HepG2 (cell line): ENCODE results near the gene RASSF7. TPM values are rescaled to one million over a fixed set of nuclear protein-coding genes. Genes with fewer than 3 reads are reported as not detected.

Experiments
- ATF7-NPFF ChIP-seq: sonication (generic); formaldehyde crosslinking; IDR thresholded peaks from 2 replicates; pipeline ENCODE4 v1.8.1; 2023; ENCODE audit warnings: mild to moderate bottlenecking, low read depth, missing genetic modification reagents, moderate library complexity
- GLI4 ChIP-seq: sonication (generic); formaldehyde crosslinking; IDR thresholded peaks from 2 replicates; pipeline ENCODE4 v1.5.1; 2020; ENCODE audit warnings: missing genetic modification reagents, mild to moderate bottlenecking, moderate library complexity, borderline replicate concordance
- HOXA7 ChIP-seq: sonication (generic); formaldehyde crosslinking; IDR thresholded peaks from 2 replicates; pipeline ENCODE4 v1.8.1; 2022; ENCODE audit warnings: mild to moderate bottlenecking, missing genetic modification reagents, moderate library complexity
- ISX ChIP-seq: sonication (generic); formaldehyde crosslinking; conservative IDR thresholded peaks from 2 replicates; pipeline ENCODE4 v1.5.0; 2020; ENCODE audit warnings: missing genetic modification reagents
- MZF1 ChIP-seq: sonication (generic); formaldehyde crosslinking; IDR thresholded peaks from 2 replicates; pipeline ENCODE4 v1.8.1; 2023; ENCODE audit warnings: mild to moderate bottlenecking, missing genetic modification reagents, borderline replicate concordance
- NFE2 ChIP-seq: sonication (generic); formaldehyde crosslinking; IDR thresholded peaks from 2 replicates; pipeline ENCODE4 v1.4.0; 2020; ENCODE audit warnings: missing genetic modification reagents
- NFE2L2 ChIP-seq: fragments of 150-350 bp; IDR thresholded peaks from 2 replicates; pipeline ENCODE4 v1.6.1; 2014; ENCODE audit warnings: low read length
- NFRKB ChIP-seq: fragments of 450-650 bp; IDR thresholded peaks from 2 replicates; pipeline ENCODE4 v1.6.1; 2017
- PATZ1 ChIP-seq: sonication (generic); formaldehyde crosslinking; IDR thresholded peaks from 2 replicates; pipeline ENCODE4 v1.4.0; 2020; ENCODE audit warnings: missing genetic modification reagents
- PRDM15 ChIP-seq: sonication (generic); formaldehyde crosslinking; IDR thresholded peaks from 2 replicates; pipeline ENCODE4 v1.4.0; 2020; ENCODE audit warnings: missing genetic modification reagents
- THAP9 ChIP-seq: sonication (generic); formaldehyde crosslinking; IDR thresholded peaks from 2 replicates; pipeline ENCODE4; 2020; ENCODE audit warnings: missing genetic modification reagents, mild to moderate bottlenecking, borderline replicate concordance
- ZBTB1 ChIP-seq: sonication (generic); formaldehyde crosslinking; IDR thresholded peaks from 2 replicates; pipeline ENCODE4 v1.4.0; 2020; ENCODE audit warnings: missing genetic modification reagents, borderline replicate concordance
- ZFP36L2 ChIP-seq: sonication (generic); formaldehyde crosslinking; IDR thresholded peaks from 2 replicates; pipeline ENCODE4 v1.4.0; 2020; ENCODE audit warnings: missing genetic modification reagents
- ZNF382 ChIP-seq: sonication (generic); formaldehyde crosslinking; IDR thresholded peaks from 2 replicates; pipeline ENCODE4 v1.5.0; 2020; ENCODE audit warnings: missing genetic modification reagents, mild to moderate bottlenecking, borderline replicate concordance
- ZNF441 ChIP-seq: sonication (generic); formaldehyde crosslinking; IDR thresholded peaks from 2 replicates; pipeline ENCODE4 v1.7.0; 2021; ENCODE audit warnings: missing genetic modification reagents, borderline replicate concordance
- ZNF451 ChIP-seq: sonication (generic); formaldehyde crosslinking; IDR thresholded peaks from 2 replicates; pipeline ENCODE4 v1.5.0; 2020; ENCODE audit warnings: mild to moderate bottlenecking, missing genetic modification reagents
- ZNF484 ChIP-seq: sonication (generic); formaldehyde crosslinking; IDR thresholded peaks from 2 replicates; pipeline ENCODE4 v1.5.1; 2020; ENCODE audit warnings: mild to moderate bottlenecking, low read depth, missing genetic modification reagents, borderline replicate concordance
- ZNF496 ChIP-seq: sonication (generic); formaldehyde crosslinking; IDR thresholded peaks from 2 replicates; pipeline ENCODE4 v1.8.1; 2023; ENCODE audit warnings: mild to moderate bottlenecking, moderate library complexity, missing genetic modification reagents; ENCODE audit not compliant: insufficient replicate concordance
- ZNF501 ChIP-seq: sonication (generic); formaldehyde crosslinking; IDR thresholded peaks from 2 replicates; pipeline ENCODE4 v1.5.1; 2020; ENCODE audit warnings: mild to moderate bottlenecking, moderate library complexity, missing genetic modification reagents
- ZNF546 ChIP-seq: sonication (generic); formaldehyde crosslinking; conservative IDR thresholded peaks from 2 replicates; pipeline ENCODE4 v1.8.1; 2023; ENCODE audit warnings: mild to moderate bottlenecking, missing genetic modification reagents
- ZNF547 ChIP-seq: sonication (generic); formaldehyde crosslinking; IDR thresholded peaks from 2 replicates; pipeline ENCODE4 v1.5.1; 2020; ENCODE audit warnings: mild to moderate bottlenecking, missing genetic modification reagents
- ZNF629 ChIP-seq: sonication (generic); formaldehyde crosslinking; conservative IDR thresholded peaks from 2 replicates; pipeline ENCODE4 v1.5.0; 2020; ENCODE audit warnings: missing genetic modification reagents
- polyA plus RNA-seq, 8 experiments: library from polyadenylated mRNA; depleted of rRNA in 3 of 8; stranded (reverse) in 7 of 8; unstranded in 1 of 8; fragments of >200 nt; fragmentation: Illumina TruSeq in 4 of 8; extraction: Trizol in 4 of 8; gene quantifications; 2 replicates each; pipeline versions ENCODE4 v1.2.1 to v1.2.3, GENCODE V29; 2011 to 2016; ENCODE audit warnings: low read depth in 4 of 8, missing spikeins in 1 of 8, mixed read lengths in 1 of 8; ENCODE audit not compliant: insufficient read depth in 1 of 8
- total RNA-seq, 5 experiments: library from RNA; depleted of rRNA; stranded (reverse); fragments of >200 nt; fragmentation: Illumina TruSeq; extraction: Trizol; gene quantifications; 2 replicates each; pipeline ENCODE4 v1.2.3, GENCODE V29; 2016; ENCODE audit warnings: low read depth in 1 of 5

RASSF7 gene
- total and polyA plus RNA-seq, 2 of the 13 experiments (the other 11 are each of a cell fraction or from before 2014, with no cell fraction given) = 20.2 to 28.6 TPM

GRCh38 chr11:518463-519202 lies 42.1 kb upstream of the RASSF7 start (continued):
- no peak for TF ChIP-seq PRDM15 (CRISPR knock-in tag)
- TF ChIP-seq THAP9 = no peak
- no peak for TF ChIP-seq GLI4 (CRISPR knock-in tag)
- no peak for TF ChIP-seq NFRKB
- TF ChIP-seq ZNF484 (CRISPR knock-in tag) = no peak
- TF ChIP-seq ATF7-NPFF (CRISPR knock-in tag) = peak; percentile 76; the same call in 1 of the 2 replicates
- TF ChIP-seq ZNF546 (CRISPR knock-in tag) = 0 out of 2 replicates have a peak, but pooled peaks have one; percentile 43
- no peak for TF ChIP-seq ISX
- TF ChIP-seq ZNF547 (CRISPR knock-in tag) = no peak; the same call in none of the 2 replicates
- no peak for TF ChIP-seq NFE2L2
- TF ChIP-seq PATZ1 (CRISPR knock-in tag) = peak; percentile 71; the same call in 1 of the 2 replicates
- TF ChIP-seq ZFP36L2 (CRISPR knock-in tag) = no peak
- no peak for TF ChIP-seq MZF1 (CRISPR knock-in tag)
- no peak for TF ChIP-seq ZNF629 (CRISPR knock-in tag)
- TF ChIP-seq ZNF441 (CRISPR knock-in tag) = peak; percentile 60; the same call in 1 of the 2 replicates
- no peak for TF ChIP-seq HOXA7 (CRISPR knock-in tag)
- TF ChIP-seq NFE2 (CRISPR knock-in tag) = no peak
- no peak for TF ChIP-seq ZNF496 (CRISPR knock-in tag)
- no peak; the same call in 1 of the 2 replicates for TF ChIP-seq ZNF501 (CRISPR knock-in tag)
- no peak for TF ChIP-seq ZBTB1 (CRISPR knock-in tag)
- TF ChIP-seq ZNF451 (CRISPR knock-in tag) = no peak
- TF ChIP-seq ZNF382 (CRISPR knock-in tag) = no peak
